Uterus (tissue), 4 donors: ENCODE data around the gene ANKH. TPM values are rescaled to one million over a fixed set of nuclear protein-coding genes. Genes with fewer than 3 reads are reported as not detected.

Experiments used
- DNase-seq, 2 donors: peaks; one replicate each; pipeline ENCODE4 v3.0.0-alpha.2; 2019 to 2020
- H3K27ac ChIP-seq, 2 donors: fragments of 200-600 bp; sonication (generic); 1 replicate in 1 of 2; 2 replicates in 1 of 2; pipeline ENCODE4 v1.5.1; 2016 to 2018
- H3K27me3 ChIP-seq, 2 donors: fragments of 200-600 bp; sonication (generic); one replicate each; pipeline ENCODE4 v1.5.1; 2018 to 2019; ENCODE audit warnings: control low read depth in 1 of 2
- H3K36me3 ChIP-seq, 2 donors: fragments of 200-600 bp; sonication (generic); one replicate each; pipeline ENCODE4 v1.5.1; 2019; ENCODE audit warnings: control low read depth in 1 of 2
- H3K4me1 ChIP-seq, 2 donors: fragments of 200-600 bp; sonication (generic); one replicate each; pipeline ENCODE4 v1.5.1; 2018 to 2019; ENCODE audit warnings: control low read depth in 1 of 2
- H3K4me3 ChIP-seq, 2 donors: fragments of 200-600 bp; sonication (generic); 1 replicate in 1 of 2; 2 replicates in 1 of 2; pipeline ENCODE4 v1.5.1; 2018 to 2019; ENCODE audit warnings: mild to moderate bottlenecking in 1 of 2
- H3K9me3 ChIP-seq, 2 donors: fragments of 200-600 bp; sonication (generic); one replicate each; pipeline ENCODE4 v1.5.1; 2019; ENCODE audit warnings: control low read depth in 1 of 2
- POLR2A ChIP-seq, 2 donors: fragments of 450-650 bp; IDR thresholded peaks; one replicate each; pipeline ENCODE4 v1.6.1; 2016; ENCODE audit warnings: antibody characterized with exemption in 2 of 2, mild to moderate bottlenecking in 1 of 2, moderate library complexity in 1 of 2
- intact Hi-C: fragments of 100-400 bp; cut with DNase I; formaldehyde crosslinking; loops from one replicate; pipeline ENCODE4 v1.15.1; 2023; ENCODE audit warnings: low total_unique reads
- total RNA-seq, 4 donors: library from RNA; depleted of rRNA in 3 of 4; stranded (reverse); fragments of >200 nt in 3 of 4; gene quantifications; one replicate each; pipeline versions ENCODE4 v1.1.0 to v1.2.4, GENCODE V29; 2014 to 2023
- TF ChIP-seq, protein P1 (sequence below), 4 experiments: fragments of 200-600 bp in 2 of 4; fragments of 450-650 bp in 2 of 4; sonication (generic) in 2 of 4; IDR thresholded peaks; one replicate each; pipeline ENCODE4 v1.5.1; 2016 to 2019; ENCODE audit warnings: antibody characterized with exemption in 4 of 4, mild to moderate bottlenecking in 2 of 4, moderate library complexity in 1 of 4
- donor health status: DM: yes; HTN: yes; CAD: no.

The ANKH gene
- total RNA-seq, 4 donors from 2014 or later: 2.9 to 47.7 (median 26.9) TPM

DNA sequence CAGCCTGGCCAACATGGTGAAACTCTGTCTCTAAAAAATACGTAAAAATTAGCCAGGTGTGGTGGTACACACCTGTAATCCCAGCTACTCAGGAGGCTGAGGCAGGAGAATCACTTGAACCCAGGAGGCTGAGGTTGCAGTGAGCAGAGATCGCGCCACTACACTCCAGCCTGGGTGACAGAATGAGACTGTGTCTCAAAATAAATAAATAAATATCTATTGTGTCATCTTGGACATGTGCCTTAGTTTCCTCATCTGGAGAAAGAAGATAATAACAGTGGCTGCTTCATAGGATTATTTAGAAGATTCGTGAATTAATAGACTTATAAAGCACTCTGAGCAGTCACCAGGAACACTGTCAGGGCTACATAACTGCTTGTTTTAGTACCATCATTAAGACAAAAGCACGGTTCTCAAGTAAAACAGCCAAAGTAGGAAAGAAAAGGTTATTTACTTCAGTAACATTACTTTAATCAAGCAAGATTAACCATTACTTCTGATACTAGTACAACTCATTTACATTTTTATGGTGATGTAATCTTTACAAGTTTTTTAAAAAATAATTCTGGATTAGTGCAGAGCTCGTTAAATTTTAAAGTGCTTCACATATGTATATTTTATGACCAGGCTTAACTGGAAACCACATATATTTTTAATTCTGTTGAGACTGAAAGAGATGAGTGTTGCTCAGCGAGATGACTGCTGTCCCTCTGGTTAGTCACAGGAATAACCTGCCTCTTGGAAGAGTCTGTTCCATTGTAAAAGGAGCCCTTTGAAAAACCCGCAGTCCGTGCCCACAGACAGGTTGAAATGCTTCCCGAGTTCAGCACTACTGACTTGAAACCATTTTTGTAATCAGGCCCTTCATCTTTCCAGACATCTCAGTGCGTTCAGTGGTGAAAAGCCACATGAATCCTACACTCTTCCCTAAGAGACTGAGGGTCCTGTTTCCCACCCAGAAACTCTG lies 36.7 kb downstream of the ANKH start:
- no peak overlapping the region for H3K4me3 ChIP-seq
- H3K27ac ChIP-seq: no peak overlapping the region
- DNase-seq: no peak
- no peaks in the 10 kb centered on the region for H3K27me3 ChIP-seq
- intact Hi-C loops: no loop called here
- H3K4me1 ChIP-seq: no peaks in the 10 kb centered on the region
- TF ChIP-seq, protein P1, sequence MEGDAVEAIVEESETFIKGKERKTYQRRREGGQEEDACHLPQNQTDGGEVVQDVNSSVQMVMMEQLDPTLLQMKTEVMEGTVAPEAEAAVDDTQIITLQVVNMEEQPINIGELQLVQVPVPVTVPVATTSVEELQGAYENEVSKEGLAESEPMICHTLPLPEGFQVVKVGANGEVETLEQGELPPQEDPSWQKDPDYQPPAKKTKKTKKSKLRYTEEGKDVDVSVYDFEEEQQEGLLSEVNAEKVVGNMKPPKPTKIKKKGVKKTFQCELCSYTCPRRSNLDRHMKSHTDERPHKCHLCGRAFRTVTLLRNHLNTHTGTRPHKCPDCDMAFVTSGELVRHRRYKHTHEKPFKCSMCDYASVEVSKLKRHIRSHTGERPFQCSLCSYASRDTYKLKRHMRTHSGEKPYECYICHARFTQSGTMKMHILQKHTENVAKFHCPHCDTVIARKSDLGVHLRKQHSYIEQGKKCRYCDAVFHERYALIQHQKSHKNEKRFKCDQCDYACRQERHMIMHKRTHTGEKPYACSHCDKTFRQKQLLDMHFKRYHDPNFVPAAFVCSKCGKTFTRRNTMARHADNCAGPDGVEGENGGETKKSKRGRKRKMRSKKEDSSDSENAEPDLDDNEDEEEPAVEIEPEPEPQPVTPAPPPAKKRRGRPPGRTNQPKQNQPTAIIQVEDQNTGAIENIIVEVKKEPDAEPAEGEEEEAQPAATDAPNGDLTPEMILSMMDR (IDR thresholded peaks at IDR 0.05): no peak
- no peak for TF ChIP-seq POLR2A (IDR thresholded peaks at IDR 0.05)
- no peaks in the 10 kb centered on the region for H3K36me3 ChIP-seq
- no peaks in the 10 kb centered on the region for H3K9me3 ChIP-seq

DNA sequence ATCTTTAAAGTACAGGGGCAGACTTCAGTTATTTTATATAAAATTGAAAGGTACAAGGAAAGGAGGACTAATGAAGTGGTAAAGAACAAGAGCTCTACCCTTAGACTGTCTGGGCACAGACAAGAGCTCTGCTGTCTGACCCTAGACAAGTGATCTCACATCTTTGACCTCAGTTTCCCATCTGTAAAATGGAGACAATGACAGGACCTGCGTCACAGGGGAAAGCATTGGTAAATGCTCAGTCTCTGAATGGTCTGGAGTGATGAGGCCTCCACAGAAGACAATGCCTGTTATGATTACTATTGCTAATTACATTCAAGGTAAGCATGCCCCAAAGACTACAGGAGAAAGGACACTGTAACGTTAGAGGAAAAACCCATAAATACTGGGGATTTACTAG lies 37.5 kb downstream of the ANKH start:
- intact Hi-C loops: no loop called here

DNA sequence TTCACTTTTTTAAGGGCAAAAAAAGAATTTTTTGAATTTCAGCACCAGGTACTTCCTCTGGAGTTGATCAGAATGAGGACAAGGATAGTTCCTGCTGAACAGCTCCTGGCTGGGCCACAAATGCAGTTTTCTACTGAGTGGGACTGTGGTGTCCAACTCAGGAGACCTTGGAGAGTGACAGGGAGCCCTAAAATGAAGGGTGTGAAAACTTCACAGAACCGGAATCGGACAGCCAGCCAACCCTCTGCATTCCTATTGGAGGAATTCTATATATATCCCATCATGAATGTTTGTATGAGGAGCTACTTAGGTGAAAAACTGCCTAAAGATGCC lies 40.6 kb downstream of the ANKH start:
- intact Hi-C loops: no loop called here
- H3K36me3 ChIP-seq: no peaks in the 10 kb centered on the region
- H3K9me3 ChIP-seq: no peaks in the 10 kb centered on the region
- no peak for TF ChIP-seq POLR2A (IDR thresholded peaks at IDR 0.05)
- TF ChIP-seq, protein P1 (IDR thresholded peaks at IDR 0.05): no peak
- H3K27me3 ChIP-seq: no peaks in the 10 kb centered on the region
- H3K4me3 ChIP-seq: no peak overlapping the region
- no peak for DNase-seq
- H3K4me1 ChIP-seq: no peaks in the 10 kb centered on the region
- no peak overlapping the region for H3K27ac ChIP-seq

More for the DNA sequence above, 37.5 kb downstream of the ANKH start:
- Histone ChIP-seq H3K4me3 (no peak overlapping the region), H3K36me3 (no peaks in the 10 kb centered on the region), H3K27me3 (no peaks in the 10 kb centered on the region), H3K9me3 (no peaks in the 10 kb centered on the region), H3K27ac (no peak overlapping the region), H3K4me1 (no peaks in the 10 kb centered on the region)
- no peak for DNase-seq
- TF ChIP-seq, protein P1 (IDR thresholded peaks at IDR 0.05): no peak
- no peak for TF ChIP-seq POLR2A (IDR thresholded peaks at IDR 0.05)

DNA sequence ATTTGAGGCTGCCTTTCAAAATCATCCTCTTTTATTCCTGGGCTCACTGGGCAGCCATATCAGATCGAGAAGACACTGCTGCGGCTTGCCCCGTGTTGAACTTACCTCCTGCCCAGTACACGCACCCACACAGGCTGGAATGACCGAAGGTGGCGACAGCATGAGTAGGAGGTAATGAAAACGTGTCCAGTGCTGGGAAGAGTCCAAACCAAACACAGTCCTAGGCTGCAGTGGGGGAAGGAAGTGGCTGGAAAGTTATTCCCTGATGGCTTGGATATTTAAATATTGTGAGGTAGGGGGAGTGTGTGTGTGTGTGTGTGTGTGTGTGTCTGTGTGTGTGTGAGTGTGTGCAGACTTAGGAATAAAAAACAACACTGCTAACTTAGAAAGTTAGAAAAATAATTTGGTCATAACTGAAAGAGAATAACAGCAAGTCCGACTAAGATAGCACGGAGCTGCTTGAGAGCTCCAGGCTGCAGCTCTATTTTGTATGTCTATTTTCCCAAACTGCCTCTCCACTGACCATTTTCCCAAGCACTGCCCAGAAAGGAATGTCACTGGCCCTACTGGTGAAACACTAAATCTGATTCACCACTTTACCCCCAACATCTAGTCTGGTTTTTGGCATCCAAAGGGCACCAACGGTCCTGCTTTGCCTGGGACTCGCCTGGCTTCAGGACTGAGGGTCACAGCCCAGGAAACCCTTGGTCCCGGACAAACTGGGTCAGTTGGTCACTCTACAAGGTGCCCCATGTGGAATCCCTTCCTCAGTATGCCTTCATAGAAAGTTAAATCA lies 41.2 kb downstream of the ANKH start:
- intact Hi-C loops: no loop called here

More for the DNA sequence above, 41.2 kb downstream of the ANKH start:
- no peaks in the 10 kb centered on the region for H3K4me1 ChIP-seq
- no peaks in the 10 kb centered on the region for H3K36me3 ChIP-seq
- H3K9me3 ChIP-seq: no peaks in the 10 kb centered on the region
- TF ChIP-seq, protein P1 (IDR thresholded peaks at IDR 0.05): no peak
- no peak for TF ChIP-seq POLR2A (IDR thresholded peaks at IDR 0.05)
- no peaks in the 10 kb centered on the region for H3K27me3 ChIP-seq
- no peak for DNase-seq
- H3K27ac ChIP-seq: no peak overlapping the region
- H3K4me3 ChIP-seq: no peak overlapping the region
